ENCODE measurements around the gene MROH7. TPM values are rescaled to one million over a fixed set of nuclear protein-coding genes. Genes with fewer than 3 reads are reported as not detected.
A peak's percentile ranks its signal among the peaks of the same experiment; 100 is the strongest.

The MROH7 gene
- total RNA-seq, 2 donors from 2014 or later, result 0.84 TPM; not detected in 1

- Mint-ChIP-seq H3K4me1 (ENCODE audit: low read depth in 2 of 2) (peaks cover 8 to 10% of the 10 kb centered on the region in 2 donors), H3K27ac (no peak overlapping the region), H3K27me3 (peaks cover 0 to 2% of the 10 kb centered on the region in 2 donors), H3K9me3 (no peaks in the 10 kb centered on the region), H3K36me3 (no peaks in the 10 kb centered on the region), H3K4me3 (no peak overlapping the region)
- ATAC-seq (peak in 1 of 2 donors; percentile 11), DNase-seq (ENCODE audit: low spot score) (peak; percentile 44)
Measured at GRCh38 chr1:54604572-54605370, 36.8 kb upstream of the MROH7 start.

- peaks cover 8 to 10% of the 10 kb centered on the region in 2 donors for H3K4me1 Mint-ChIP-seq (ENCODE audit: low read depth in 2 of 2)
- no peak for ATAC-seq
- H3K4me3 Mint-ChIP-seq, result no peak overlapping the region
Measured at GRCh38 chr1:54606096-54606989, 35.2 kb upstream of the MROH7 start.

GRCh38 chr1:54606990-54607325 lies 34.6 kb upstream of the MROH7 start:
- H3K4me1 Mint-ChIP-seq (ENCODE audit: low read depth in 2 of 2), result peaks cover 8 to 10% of the 10 kb centered on the region in 2 donors
- no peaks in the 10 kb centered on the region for H3K36me3 Mint-ChIP-seq
- ATAC-seq (no peak), DNase-seq (ENCODE audit: low spot score) (peak; percentile 45)
- H3K27ac Mint-ChIP-seq, result no peak overlapping the region
- H3K27me3 Mint-ChIP-seq, result peaks cover 0 to 2% of the 10 kb centered on the region in 2 donors
- no peaks in the 10 kb centered on the region for H3K9me3 Mint-ChIP-seq
- H3K4me3 Mint-ChIP-seq, result no peak overlapping the region

More at GRCh38 chr1:54606096-54606989, 35.2 kb upstream of the MROH7 start:
- Mint-ChIP-seq H3K36me3 (no peaks in the 10 kb centered on the region), H3K27ac (no peak overlapping the region), H3K27me3 (peaks cover 0 to 2% of the 10 kb centered on the region in 2 donors), H3K9me3 (no peaks in the 10 kb centered on the region)
- DNase-seq (ENCODE audit: low spot score), result peak; percentile 38

GRCh38 chr1:54607821-54608565 lies 33.6 kb upstream of the MROH7 start:
- Mint-ChIP-seq H3K4me1 (ENCODE audit: low read depth in 2 of 2) (peaks cover 8 to 10% of the 10 kb centered on the region in 2 donors), H3K9me3 (no peaks in the 10 kb centered on the region), H3K36me3 (no peaks in the 10 kb centered on the region), H3K27me3 (peaks cover 0 to 2% of the 10 kb centered on the region in 2 donors), H3K27ac (no peak overlapping the region), H3K4me3 (no peak overlapping the region)
- DNase-seq (ENCODE audit: low spot score) (peak; percentile 23), ATAC-seq (no peak)

- Mint-ChIP-seq H3K9me3 (no peaks in the 10 kb centered on the region), H3K27ac (no peak overlapping the region), H3K27me3 (peaks cover 0 to 2% of the 10 kb centered on the region in 2 donors), H3K4me3 (no peak overlapping the region), H3K36me3 (no peaks in the 10 kb centered on the region), H3K4me1 (ENCODE audit: low read depth in 2 of 2) (peaks cover 8 to 10% of the 10 kb centered on the region in 2 donors)
- DNase-seq (ENCODE audit: low spot score), result peak; percentile 32
- ATAC-seq, result no peak
Measured at GRCh38 chr1:54608566-54609230, 32.9 kb upstream of the MROH7 start.

- Mint-ChIP-seq H3K4me1 (ENCODE audit: low read depth in 2 of 2) (peaks cover 6 to 7% of the 10 kb centered on the region in 2 donors), H3K4me3 (no peak overlapping the region), H3K27ac (no peak overlapping the region), H3K27me3 (peaks cover 0 to 2% of the 10 kb centered on the region in 2 donors), H3K36me3 (no peaks in the 10 kb centered on the region), H3K9me3 (no peaks in the 10 kb centered on the region)
- peak in 1 of 2 donors; percentile 13 for ATAC-seq
- DNase-seq (ENCODE audit: low spot score), result peak; percentile 48
Measured at GRCh38 chr1:54609301-54609921, 32.2 kb upstream of the MROH7 start.

GRCh38 chr1:54610048-54610447 lies 31.5 kb upstream of the MROH7 start:
- H3K4me1 Mint-ChIP-seq (ENCODE audit: low read depth in 2 of 2), result peaks cover 0 to under 1% of the 10 kb centered on the region in 2 donors
- no peaks in the 10 kb centered on the region for H3K9me3 Mint-ChIP-seq
- H3K27me3 Mint-ChIP-seq, result no peaks in the 10 kb centered on the region
- DNase-seq (ENCODE audit: low spot score) (peak; percentile 53), ATAC-seq (no peak)
- no peaks in the 10 kb centered on the region for H3K36me3 Mint-ChIP-seq
- H3K27ac Mint-ChIP-seq, result no peak overlapping the region
- H3K4me3 Mint-ChIP-seq, result no peak overlapping the region

- no peak for DNase-seq (ENCODE audit: low spot score)
- Mint-ChIP-seq H3K27me3 (no peaks in the 10 kb centered on the region), H3K36me3 (no peaks in the 10 kb centered on the region), H3K4me1 (ENCODE audit: low read depth in 2 of 2) (no peaks in the 10 kb centered on the region), H3K4me3 (no peak overlapping the region), H3K27ac (no peak overlapping the region), H3K9me3 (no peaks in the 10 kb centered on the region)
- no peak for ATAC-seq
Measured at GRCh38 chr1:54610601-54611580, 30.7 kb upstream of the MROH7 start.

- Mint-ChIP-seq H3K4me1 (ENCODE audit: low read depth in 2 of 2) (no peaks in the 10 kb centered on the region), H3K36me3 (no peaks in the 10 kb centered on the region)
Measured at GRCh38 chr1:54611621-54612020, 30.0 kb upstream of the MROH7 start.

GRCh38 chr1:54614024-54614423 lies 27.6 kb upstream of the MROH7 start:
- H3K4me1 Mint-ChIP-seq (ENCODE audit: low read depth in 2 of 2), result no peaks in the 10 kb centered on the region
- no peak overlapping the region for H3K4me3 Mint-ChIP-seq
- ATAC-seq (no peak), DNase-seq (ENCODE audit: low spot score) (no peak)
- H3K9me3 Mint-ChIP-seq, result no peaks in the 10 kb centered on the region
- no peaks in the 10 kb centered on the region for H3K36me3 Mint-ChIP-seq
- peaks cover 0 to 3% of the 10 kb centered on the region in 2 donors for H3K27me3 Mint-ChIP-seq
- H3K27ac Mint-ChIP-seq, result no peak overlapping the region

More at GRCh38 chr1:54611621-54612020, 30.0 kb upstream of the MROH7 start:
- Mint-ChIP-seq H3K4me3 (no peak overlapping the region), H3K9me3 (no peaks in the 10 kb centered on the region), H3K27me3 (no peaks in the 10 kb centered on the region), H3K27ac (no peak overlapping the region)
- no peak for ATAC-seq
- DNase-seq (ENCODE audit: low spot score), result no peak

GRCh38 chr1:54614563-54614962 lies 27.0 kb upstream of the MROH7 start:
- Mint-ChIP-seq H3K4me3 (no peak overlapping the region), H3K9me3 (no peaks in the 10 kb centered on the region), H3K4me1 (ENCODE audit: low read depth in 2 of 2) (no peaks in the 10 kb centered on the region), H3K36me3 (no peaks in the 10 kb centered on the region), H3K27me3 (peaks cover 0 to 3% of the 10 kb centered on the region in 2 donors), H3K27ac (no peak overlapping the region)
- ATAC-seq (no peak), DNase-seq (ENCODE audit: low spot score) (no peak)

Data from natural killer cell treated with Interleukin-12 subunit alpha and Interleukin-12 subunit beta and Interleukin-15 and Interleukin-18, amount 100 ng/mL, for 72 hours (primary cell).